ENCODE data around the gene MACC1.

GRCh38 chr7:20095862-20096261 lies 121.3 kb downstream of the MACC1 start:
- TF ChIP-seq CTCF (conservative IDR thresholded peaks at IDR 0.05; ENCODE audit: low read depth in 2 of 2) (no peak), EZH2 (IDR thresholded peaks at IDR 0.05; ENCODE audit: low read depth, unreplicated experiment) (no peak), REST (IDR thresholded peaks at IDR 0.05; ENCODE audit: unreplicated experiment) (no peak), EZH2phosphoT487 (IDR thresholded peaks at IDR 0.05; ENCODE audit: unreplicated experiment) (no peak), CREB1 (CRISPR knock-in tag; IDR thresholded peaks at IDR 0.05; ENCODE audit: low read depth) (no peak), POLR2AphosphoS5 (IDR thresholded peaks at IDR 0.05; ENCODE audit: low read depth) (no peak), ZNF114 (CRISPR knock-in tag; IDR thresholded peaks at IDR 0.05) (no peak), NANOG (IDR thresholded peaks at IDR 0.05; ENCODE audit: borderline replicate concordance) (no peak), JUNB (IDR thresholded peaks at IDR 0.05; ENCODE audit: unreplicated experiment) (no peak)

Measured in GM23338 (cell line).